ENCODE measurements around the gene MAB21L4.

Gene MAB21L4
- 0 reads per million in 4 experiments for total RNA-seq

DNA sequence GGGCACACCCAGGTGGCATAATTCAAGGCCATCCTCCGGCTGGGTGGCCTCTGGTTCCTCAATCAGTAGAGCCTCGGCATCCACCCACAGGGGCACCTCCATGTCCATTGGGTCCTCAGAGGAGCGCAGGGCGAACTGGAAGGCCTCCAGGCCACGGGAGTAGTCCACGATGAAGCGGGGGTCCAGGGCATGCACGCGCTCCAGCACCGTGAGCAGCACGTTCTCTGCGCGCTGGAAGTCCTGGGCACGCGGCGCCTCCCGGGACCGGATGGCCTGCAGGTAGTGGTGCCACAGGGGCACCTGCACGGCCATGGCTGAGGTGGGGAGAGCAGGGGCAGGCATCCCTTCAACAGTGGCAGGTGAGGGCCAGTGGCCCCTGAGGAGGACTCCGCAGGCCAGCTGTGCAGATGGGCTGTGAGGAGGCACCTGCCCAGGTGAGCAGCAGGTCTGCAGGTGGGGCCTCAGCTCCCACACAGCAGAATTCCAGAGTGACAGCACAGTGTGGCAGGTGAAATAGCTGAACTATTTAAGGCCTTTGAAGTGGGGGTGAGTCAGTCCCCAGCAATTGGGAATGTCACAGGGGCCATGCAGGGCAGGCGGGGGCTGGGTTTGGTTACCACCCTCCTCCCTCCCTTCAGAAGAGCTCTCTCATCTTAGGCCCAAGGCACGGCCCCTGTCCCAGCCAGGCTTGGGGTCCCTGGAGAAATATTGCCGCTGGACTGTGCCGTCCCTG, at the start of gene MAB21L4:
Gene MAB21L4, minus strand, starts transcription at position 501 of the 733 bp plus-strand sequence. Its CDS starts 159 bp downstream, at position 342.
- DNase-seq, result no peak

DNA sequence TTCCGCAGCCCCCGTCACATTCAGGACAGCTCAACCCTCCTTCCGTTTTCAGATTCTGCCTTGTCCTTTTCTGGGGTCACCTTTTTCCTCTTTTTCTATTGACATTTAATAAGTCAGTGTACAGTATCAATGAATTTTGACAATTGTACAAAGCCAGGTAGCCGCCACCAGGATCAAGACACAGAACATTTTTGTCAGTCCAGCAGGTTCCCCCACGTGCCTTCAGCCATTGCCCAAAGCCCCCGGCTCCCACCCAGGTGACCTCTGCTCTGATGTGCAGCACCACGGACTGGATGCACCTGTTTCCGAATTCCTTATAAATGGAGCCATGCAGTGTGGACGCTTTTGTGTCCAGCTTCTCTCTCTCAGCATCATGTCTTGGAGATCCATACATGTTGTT, 40.1 kb upstream of the MAB21L4 start:
- DNase-seq, result no peak

DNA sequence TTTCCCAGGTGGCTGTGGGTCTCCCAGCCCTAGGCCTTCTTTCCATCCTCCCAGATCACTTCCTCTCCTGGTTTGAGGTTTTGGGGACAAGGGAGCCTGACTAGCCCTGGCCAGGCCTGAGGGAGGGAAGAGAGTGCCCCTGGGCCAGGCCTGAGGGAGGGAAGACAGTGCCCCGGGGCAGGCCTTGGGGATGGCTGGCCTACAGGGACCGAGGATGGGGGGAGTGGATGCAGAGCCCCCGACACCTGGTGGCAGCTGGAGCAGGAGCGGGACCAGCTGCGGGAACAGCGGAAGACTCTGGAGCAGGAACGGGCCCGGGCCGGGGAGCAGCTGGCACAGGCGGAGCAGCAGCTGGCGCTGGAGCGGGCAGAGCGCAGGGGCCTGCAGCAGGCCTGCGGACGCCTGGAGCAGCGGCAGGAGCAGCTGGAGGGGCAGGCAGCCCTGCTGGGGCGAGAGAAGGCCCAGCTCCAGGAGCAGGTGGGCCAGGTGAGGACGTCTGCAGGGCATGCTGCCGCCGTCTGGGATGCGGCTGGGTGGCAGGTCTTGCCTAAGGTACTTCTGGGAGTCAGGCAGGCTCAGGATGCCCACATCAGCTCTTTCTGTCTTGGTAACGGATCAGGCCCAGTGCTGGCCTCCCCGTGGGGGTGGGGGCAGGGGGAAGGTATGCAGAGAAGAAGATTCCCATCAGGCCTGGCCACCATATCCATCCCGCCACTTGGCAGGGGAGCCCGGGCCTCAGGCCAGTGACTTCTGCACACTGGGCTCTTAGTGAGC, 39.3 kb upstream of the MAB21L4 start:
- DNase-seq, result no peak

DNA sequence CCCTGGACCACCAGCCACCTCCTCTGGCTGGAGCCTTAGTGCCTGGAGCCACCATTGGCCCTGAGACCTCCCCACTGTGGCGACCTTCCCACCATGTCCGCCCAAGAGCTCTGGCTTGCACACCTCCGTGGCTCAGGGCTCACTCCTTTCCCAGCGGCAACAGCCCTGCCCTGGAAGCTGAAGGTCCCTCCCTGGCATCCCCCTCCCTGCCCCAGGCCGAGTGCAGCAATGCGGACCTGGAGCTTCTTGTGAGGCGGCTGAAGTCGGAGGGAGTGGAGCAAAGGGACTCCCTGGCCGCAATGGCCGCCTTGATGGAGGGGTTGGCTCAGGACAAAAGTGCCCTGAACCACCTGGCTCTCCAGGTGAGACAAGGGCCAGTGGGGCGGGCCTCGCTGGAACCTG, 38.7 kb upstream of the MAB21L4 start:
- no peak for DNase-seq

DNA sequence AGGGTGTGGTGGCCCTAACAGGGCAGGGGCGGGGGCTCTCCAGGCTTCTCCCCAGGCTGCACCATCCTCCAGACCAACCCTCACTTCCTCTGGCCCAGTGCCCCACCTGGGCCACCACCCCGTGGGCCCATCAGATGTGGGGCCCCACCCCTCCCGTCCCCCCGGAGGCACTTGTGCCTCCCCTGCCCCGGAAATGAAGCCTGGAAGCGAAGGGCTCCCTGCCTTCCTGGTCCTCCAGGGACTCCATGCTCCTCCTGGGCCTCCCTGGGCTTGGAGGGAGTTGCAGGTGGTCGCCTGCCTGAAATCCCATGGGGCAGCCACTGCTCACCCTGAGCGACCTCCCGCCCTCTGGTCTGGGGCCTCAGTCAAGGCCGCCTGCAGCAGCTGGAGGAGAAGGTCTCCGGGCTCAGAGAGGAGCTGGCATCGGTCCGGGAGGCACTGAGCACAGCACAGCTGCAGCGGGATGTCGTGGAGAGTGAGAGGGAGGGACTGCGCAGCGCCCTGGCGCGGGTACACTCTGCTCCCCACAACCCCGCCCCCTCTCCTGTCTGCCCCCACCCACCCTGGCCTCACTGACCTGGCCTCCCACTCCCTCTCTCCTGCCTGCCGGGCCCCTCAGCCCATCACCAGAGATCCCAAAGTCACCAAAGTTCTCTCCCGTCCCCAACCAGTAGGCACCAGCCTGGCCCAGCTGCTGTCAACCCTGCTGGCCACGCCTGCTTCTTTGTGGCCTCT, 38.2 kb upstream of the MAB21L4 start:
- DNase-seq, result no peak

DNA sequence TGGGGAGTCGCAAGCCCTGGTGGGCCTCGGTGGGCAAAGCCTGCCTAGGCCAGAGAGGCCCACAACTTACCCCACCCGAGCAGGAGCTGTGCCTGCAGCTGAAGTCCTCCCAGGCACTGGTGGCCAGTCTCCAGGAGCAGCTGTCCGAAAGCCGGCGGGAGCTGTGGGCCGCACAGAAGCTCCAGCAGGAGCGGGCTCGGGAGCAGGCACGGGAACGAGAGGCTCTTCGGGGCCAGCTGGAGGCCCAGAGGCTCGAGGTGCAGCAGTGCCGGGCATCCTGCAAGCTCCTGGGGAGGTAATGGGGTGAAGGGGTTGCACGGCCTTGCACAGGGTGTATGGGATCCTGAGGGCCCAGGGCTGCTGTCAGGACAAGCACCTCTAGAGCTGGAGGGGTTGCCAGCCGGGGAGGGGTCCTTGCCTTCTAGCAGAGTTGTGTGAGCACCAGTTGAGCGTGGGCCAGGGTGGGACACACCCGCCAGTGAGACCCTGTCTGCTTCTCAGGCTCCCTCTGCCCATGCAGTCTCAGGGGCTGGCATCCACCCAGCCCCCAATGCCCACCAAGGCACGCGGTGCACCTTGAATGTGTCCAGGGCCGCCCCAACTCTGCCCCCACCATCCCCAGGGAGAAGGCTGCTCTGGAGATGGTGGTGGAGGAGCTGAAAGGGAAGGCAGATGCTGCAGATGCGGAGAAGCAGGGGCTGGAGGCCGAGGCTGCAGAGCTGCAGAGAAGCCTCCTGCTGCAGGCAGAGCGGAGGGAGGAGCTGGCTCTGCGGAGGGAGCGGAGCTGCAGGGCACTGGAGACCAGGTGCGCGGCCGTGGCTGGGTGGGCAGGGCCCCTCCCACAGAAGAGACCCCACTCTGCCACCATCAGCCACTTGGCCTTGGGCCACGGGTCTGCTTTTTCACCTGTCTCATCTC, 37.4 kb upstream of the MAB21L4 start:
- DNase-seq, result no peak

DNA sequence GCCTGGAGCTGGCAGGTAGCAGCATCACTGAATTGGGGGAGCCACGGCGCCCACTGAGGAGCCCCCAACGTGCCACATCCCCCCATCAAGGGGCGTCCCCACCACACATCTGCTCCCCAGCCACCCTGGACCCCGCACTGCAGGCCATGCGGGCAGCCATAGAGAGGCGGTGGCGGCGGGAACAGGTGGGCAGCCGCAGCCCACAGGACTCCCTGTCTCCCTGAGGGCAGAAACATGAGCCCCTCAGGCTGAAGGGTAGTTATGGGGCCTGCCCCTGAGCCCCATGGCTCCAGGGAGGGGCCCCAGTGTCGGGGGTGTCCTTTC, 36.7 kb upstream of the MAB21L4 start:
- DNase-seq, result no peak

DNA sequence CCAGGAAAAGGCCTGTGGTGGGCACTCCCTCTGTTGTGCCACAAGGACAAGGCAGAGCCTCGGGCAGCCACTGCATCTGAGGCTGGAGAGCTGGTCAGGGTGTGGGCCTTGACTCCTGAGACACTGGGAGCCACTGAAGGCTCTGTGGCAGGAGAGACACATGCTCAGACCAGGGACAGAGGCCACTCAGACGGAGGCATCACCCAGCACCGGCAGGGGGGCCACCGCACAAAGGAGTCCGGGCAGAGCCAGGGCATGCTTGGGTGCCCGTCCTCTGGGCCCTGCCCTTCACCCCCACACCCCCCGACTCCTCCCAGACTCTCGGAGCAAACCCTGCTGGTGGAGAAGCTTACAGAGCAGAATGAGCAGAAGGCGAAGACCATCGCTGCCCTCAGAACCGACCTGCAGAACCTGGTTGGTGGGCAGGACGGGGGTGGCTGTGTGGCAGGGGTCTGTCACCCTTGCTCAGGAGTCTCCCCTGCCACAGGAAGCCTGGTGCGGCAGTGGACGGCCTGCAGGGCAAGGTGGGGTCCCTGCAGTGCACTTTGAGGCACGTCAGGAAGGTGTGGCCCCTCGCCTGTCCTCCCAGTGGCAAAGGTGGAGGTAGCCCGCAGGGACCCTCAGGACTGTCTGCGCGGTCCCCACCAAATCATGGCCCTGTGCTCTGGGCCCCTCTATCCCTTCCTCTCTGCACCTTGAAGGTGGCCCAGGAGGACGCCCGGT, 36.2 kb upstream of the MAB21L4 start:
- DNase-seq, result no peak

DNA sequence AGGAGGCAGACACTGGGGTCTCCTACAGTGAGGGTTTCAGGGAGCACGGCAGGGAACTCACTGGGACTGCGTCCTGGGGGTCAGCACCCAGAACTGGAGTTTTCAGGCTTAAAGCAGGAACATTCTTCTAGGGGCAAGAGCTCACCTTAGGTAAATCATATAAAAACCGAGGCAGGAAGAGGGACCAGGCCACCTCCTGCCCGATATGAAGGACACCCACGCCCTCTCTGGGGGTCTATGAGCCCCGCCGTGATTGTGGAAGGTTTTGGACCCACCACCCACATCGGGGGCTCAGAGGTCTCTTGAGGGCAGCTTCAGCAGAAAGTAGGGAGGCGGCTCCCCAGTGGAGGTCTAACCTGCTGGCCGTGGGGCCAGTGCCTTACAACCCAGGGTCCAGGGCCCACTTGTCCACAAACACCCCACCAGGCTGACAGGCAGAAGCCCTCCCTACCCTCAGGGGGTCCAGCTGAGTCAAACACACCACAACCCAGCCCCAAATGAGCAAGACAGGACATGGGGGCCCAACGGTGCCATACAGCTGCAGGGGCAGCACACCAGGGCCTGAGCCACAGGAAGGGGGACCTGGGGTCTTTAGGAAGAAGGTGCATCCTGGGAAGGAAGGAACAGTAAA, 35.5 kb upstream of the MAB21L4 start:
- DNase-seq, result no peak

DNA sequence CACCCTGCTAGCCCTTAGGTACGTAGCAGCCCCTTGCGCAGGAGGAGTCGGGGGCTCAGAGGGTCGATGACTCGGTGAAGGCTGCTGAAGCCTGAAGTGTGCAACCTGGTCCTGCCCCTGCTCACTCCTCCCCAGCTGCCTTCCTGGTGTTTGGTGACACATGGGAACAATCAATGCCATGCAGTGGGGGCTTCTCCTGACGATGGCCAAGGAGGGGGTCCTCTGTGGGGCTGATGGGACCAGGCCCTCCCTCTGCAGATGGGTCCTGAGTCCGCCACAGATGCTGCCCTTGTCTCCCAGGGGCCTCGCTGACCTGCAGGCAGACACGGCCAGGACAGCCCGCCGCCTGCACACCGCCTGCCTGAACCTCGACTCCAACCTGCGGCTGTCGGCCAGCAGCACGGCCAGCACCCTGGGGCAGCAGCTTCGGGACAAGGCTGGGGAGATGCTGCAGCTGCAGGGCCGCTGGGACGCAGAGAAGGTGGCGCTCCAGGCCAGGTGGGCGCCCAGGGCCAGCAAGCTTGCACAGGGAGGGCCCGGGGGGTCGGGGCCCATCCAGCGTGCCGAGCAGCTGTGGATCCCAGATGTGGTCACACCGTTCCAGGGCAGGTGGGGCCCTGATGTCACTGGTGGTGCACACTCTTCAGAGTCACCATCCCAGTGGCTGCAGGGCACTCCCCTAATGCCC, 34.8 kb upstream of the MAB21L4 start:
- DNase-seq, result no peak

DNA sequence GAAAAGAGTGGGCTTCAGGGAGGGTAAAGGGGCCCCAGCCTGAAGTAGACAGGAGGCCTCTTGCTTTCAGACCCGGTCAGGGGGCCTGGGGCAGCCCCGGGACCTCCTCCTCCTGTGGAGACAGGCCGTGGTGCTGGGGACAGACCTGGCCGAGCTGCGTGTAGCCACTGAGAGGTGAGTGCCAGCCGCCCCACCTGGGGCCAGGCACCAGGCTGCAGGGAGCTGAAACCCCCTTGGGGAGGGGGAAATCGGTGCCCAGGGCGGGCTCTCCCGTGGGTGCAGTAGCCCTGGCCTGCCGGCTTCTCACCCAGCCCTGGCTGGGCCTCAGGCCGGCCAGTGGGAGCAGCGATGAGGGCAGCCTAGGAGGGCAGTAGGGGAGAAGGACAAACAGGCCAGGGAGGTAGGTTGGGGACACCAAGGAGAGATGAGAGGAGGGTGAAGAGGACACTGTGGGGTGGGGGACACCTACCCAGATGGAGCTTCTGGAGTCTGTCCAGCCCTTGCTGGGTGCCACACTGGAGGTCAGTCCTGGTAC, 34.2 kb upstream of the MAB21L4 start:
- DNase-seq, result no peak

DNA sequence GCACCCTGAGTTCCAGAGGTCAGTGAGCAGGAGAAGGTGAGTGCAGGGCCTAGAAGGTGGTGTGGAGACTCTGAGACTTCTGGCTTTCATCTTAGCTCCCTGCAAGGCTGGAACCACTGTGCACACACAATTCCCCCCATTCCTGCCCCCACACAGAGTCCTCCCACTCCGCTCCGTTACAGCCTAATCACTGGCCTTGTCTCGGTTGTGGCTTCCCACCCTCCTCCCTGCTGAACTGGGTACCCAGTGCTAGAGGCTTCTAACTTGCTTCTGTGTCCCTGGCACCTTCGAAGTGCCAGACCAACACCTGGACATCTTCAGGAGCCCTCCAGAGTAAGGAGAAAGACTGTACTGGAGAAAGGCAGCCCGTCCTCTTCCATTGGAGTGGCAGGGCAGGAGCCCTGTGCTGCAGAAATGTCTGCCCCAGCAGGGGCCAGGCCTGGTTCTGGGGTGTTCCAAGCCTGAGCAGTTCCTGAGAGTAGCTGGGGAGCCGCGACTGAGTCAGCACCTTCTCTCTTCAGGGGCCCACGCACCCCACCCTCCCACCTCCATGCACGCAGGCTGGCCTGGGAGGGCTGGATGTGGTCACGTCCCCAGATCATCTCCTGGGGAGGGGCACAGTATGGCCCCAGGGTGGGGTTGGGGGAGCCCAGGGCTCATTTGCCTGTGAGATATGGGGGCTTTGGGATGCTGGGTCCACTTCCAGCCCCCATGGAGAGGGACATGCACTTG, 33.6 kb upstream of the MAB21L4 start:
- no peak for DNase-seq

DNA sequence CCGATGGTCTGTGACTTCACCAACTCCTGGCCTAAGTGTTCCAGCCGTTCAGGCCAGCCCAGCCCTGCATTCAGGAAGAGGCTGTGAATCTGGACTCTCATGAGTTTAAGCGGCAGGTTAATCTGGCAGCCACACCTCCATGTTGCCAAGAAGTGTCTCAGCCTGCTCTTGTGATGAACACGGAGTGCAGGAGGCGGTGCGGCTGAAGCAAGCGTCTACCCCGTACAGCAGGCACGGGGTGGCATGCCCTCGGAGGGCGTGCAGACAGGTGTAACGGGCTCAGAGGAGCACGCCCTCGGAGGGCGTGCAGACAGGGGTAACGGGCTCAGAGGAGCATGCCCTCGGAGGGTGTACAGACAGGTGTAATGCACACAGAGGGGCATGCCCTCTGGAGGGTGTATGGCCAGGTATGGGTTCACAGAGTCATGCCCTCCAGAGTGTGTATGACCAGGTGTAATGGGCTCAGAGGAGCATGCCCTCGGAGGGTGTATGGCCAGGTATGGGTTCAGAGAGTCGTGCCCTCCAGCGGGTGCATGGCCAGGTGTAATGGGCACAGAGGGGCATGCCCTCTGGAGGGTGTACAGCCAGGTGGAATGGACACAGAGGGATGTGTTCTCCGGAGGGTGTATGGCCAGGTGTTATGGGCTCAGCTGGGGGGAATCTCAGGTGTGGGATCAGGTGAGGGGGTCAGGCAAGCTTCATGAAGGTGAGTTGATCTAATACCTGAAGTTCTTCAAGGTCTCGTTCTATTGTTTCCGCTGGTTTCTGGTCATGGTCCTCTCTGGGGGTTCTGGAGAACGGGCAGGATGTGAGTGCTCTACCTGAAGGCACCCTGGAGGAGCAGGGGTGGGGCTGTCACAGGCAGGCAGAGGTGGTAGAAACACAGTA, 32.8 kb upstream of the MAB21L4 start:
- DNase-seq, result no peak

DNA sequence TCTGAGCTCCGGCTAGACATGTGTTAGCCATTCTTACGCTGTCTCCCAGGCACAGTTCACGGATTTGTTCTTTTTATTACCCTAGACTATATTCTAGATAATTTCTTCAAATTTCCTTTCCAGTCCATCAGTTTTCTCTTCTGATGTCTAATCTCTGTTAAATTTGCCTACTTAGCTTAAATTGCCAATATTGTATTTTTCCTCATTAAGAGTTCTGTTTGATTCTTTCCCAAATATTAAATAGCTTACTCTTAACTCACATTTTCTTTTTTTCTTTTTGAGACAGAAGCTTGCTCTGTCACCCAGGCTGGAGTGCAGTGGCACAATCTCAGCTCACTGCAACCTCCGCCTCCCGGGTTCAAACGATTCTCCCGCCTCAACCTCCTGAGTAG, 31.4 kb upstream of the MAB21L4 start:
- no peak for DNase-seq

DNA sequence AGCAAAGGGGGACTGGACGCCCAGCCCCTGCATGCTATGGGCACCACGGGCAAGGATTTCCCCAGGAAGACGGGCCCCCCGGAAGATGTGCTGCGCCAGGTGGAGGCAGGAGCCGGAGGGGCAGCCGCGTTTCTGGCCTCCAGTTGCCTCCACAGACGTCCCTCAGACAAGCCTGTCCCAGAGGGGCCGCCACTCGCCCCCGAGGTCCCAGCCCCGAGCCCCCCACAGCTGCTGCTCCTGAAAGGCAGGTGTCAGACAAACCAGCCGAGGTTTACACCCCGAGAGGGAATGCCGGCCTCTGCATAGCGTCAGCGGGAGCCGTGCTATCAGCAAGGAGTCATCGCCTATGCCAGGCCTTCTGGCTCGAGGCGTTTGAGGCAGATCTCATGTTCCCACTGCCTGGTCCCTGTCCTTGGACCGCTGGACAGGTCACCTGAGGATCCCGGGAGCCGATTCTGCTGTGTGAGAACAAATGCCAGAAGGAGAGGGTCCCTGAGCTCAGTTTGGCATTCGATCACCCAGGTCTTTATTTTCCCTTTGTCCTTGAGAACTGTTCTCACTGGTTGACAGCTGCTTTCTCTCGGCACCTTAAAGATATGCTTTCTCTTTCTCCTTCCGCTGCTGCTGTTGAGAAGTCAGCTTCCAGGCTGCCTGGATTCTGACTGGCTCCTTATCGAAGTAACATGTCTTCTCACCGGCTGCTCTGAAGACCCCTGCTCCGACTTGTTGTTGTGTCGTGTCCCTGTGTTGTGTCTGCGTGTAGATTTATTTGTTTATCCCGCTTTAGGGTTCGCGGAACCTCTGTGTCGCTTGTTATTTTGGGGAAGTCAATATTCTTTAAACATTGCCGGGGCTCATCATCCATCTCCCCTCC, 30.8 kb upstream of the MAB21L4 start:
- no peak for DNase-seq

DNA sequence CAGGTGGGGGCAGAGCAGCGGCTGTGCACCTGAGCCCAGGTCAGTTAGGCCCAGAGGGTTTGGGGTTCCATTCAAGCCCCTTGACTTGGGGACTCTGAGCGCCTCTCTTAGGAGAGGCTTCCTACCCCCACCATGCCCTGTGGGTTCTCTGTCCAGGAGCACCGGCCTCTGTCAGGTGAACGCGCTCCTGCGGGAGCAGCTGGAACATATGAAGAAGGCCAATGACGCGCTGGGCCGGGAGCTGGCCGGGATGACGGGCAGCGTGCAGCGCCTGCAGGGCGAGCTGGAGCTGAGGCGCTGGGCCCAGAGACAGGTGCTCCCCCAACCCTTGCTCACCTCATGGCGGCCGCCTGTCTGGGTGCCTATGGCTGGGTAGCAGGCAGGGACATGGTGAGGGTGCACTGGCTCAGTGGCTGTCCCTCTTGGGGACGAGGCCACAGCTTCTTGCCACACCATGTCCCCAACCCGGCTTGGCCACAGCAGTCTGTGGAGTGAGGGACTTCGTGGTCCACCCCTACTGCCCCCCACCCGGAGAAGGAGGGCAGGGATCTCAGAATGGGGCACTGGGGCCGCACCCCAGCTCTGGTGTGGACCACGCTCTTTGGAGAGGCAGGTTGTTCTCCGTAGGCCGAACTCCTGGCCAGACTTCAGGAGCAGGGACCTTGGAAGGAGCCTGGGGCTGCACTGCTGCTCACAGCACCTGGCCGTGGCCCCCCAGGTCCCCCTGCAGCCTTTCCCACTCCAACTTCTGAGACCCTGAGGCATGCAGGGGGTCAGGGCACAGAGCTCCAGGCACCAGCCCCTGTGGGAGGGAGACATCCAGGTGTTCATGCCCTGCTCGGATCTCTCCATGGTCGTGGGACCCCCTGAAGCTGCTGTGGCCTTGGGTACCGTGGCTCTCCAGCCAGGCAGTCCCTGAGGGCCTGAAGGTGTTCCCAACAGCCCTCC, 29.9 kb upstream of the MAB21L4 start:
- DNase-seq, result no peak

DNA sequence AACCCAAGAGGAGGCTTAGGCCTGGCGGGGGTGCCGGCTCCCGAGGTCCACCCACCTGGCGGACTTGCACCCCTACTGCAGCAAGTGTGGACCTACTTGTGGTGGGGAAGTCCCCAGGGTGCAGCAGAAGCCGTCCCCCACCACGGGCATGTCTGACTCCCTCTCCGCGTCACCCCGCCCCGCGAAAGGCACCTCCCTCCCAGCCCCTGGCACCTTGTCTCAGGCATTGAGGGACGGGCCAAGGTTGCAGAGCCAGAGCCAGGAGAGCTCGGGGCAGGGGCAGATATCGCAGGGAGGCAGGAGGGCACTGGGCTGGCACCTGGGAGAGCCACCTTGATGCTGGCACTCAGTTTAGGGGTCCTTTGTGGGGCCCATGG, 29.2 kb upstream of the MAB21L4 start:
- no peak for DNase-seq
